Bronchus fibroblast of lung (primary cell): Measurements from ENCODE around the gene TSHB. TPM values are rescaled to one million over a fixed set of nuclear protein-coding genes. Genes with fewer than 3 reads are reported as not detected.

Experiments
- total RNA-seq: library from RNA; depleted of rRNA; stranded (reverse); fragments of >200 nt; gene quantifications from 2 replicates; pipeline ENCODE4 v1.2.3, GENCODE V29; 2015

TSHB gene
- not detected in 2 replicates for total RNA-seq

DNA sequence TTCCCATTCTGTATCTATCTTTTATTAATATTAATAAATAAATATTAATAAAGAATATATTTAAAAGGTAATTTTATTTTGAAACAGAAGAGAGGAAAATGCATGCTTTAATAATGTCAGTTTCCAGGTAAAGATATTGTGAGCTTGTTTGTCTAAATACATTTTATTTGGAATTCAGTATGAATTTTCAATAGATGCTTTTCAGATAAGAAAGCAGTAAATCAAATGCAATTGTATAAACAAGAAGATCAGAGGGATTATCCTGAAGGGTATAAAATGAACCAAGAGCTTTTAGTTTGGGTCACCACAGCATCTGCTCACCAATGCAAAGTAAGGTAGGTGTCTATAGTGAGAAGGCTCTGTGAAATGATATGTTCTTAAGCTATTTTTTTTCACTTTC is at the start of gene TSHB:
TSHB (plus strand) TSS at position 301 of the 400 bp plus-strand sequence. CDS start 3,537 bp downstream, outside the sequence.

Other genes starting within 250 kb of the TSHB start
- 37.2 and 65.9 TPM in 2 replicates for gene SIKE1, start 249.1 kb upstream of the TSHB start, total RNA-seq
- not detected in 2 replicates for gene SYCP1, start 175.0 kb upstream of the TSHB start, total RNA-seq
- under 0.01 TPM in 1 of 2 replicates, not detected in the other for gene TSPAN2, start 59.7 kb downstream of the TSHB start, total RNA-seq